Ovary (tissue), 9 donors: ENCODE data around the gene PCYT2. TPM values are rescaled to one million over a fixed set of nuclear protein-coding genes. Genes with fewer than 3 reads are reported as not detected.

ENCODE experiments used
- DNase-seq, 5 donors: peaks; one replicate each; pipeline ENCODE4 v3.0.0-alpha.2; 2019 to 2020
- H3K27ac ChIP-seq, 2 donors: fragments of 200-600 bp; one replicate each; pipeline versions ENCODE4 v1.5.1 to v1.8.0; 2019 to 2022
- H3K27me3 ChIP-seq: fragments of 200-600 bp; one replicate; pipeline ENCODE4 v1.8.0; 2022
- H3K36me3 ChIP-seq: fragments of 200-600 bp; sonication (generic); one replicate; pipeline ENCODE4 v1.5.1; 2019
- H3K4me1 ChIP-seq: one replicate; pipeline ENCODE4 v1.8.1; 2013; ENCODE audit warnings: mild to moderate bottlenecking, moderate library complexity; ENCODE audit not compliant: insufficient read depth
- H3K4me3 ChIP-seq: fragments of 200-600 bp; sonication (generic); one replicate; pipeline ENCODE4 v1.5.1; 2017
- H3K9me3 ChIP-seq, 2 donors: fragments of 200-600 bp in 1 of 2; sonication (generic) in 1 of 2; one replicate each; pipeline versions ENCODE4 v1.5.1 to v1.8.1; 2013 to 2019; ENCODE audit warnings: mild to moderate bottlenecking in 1 of 2, moderate library complexity in 1 of 2
- CTCF ChIP-seq, 3 donors: fragments of 450-650 bp in 2 of 3; fragments of 200-600 bp in 1 of 3; IDR thresholded peaks; one replicate each; pipeline versions ENCODE4 v1.5.1 to v1.8.0; 2016 to 2022; ENCODE audit warnings: antibody characterized with exemption in 3 of 3, mild to moderate bottlenecking in 1 of 3
- EP300 ChIP-seq: sonication (generic); formaldehyde crosslinking; IDR thresholded peaks from one replicate; pipeline ENCODE4 v1.6.1; 2017; ENCODE audit warnings: antibody characterized with exemption
- POLR2A ChIP-seq: fragments of 450-650 bp; IDR thresholded peaks from one replicate; pipeline ENCODE4 v1.6.1; 2017; ENCODE audit warnings: antibody characterized with exemption, mild to moderate bottlenecking, moderate library complexity
- WGBS, 3 donors: extraction: QIAGEN DNeasy Blood & Tissue Kit in 1 of 3; methylation state at CpG; one replicate each; pipeline versions ENCODE4 v1.1.5 to v1.1.7; 2013 to 2017; 5-methylcytosine and 5-hydroxymethylcytosine counted together
- intact Hi-C, 4 donors: fragments of 100-400 bp; cut with DNase I; formaldehyde crosslinking; loops; one replicate each; pipeline versions ENCODE4 v1.11.0 to v1.15.1; 2022 to 2023
- polyA plus RNA-seq, 2 donors: library from polyadenylated mRNA; stranded (reverse); fragments of 200-250 nt in 1 of 2; fragments of 350-450 nt in 1 of 2; fragmentation: Illumina TruSeq in 1 of 2; extraction: RNeasy Lipid Tissue Mini Kit (QIAGEN cat#74804) in 1 of 2; gene quantifications; one replicate each; pipeline ENCODE4 v1.2.3, GENCODE V29; 2013 to 2014
- total RNA-seq, 7 donors: library from RNA; depleted of rRNA in 2 of 7; stranded (reverse); fragments of >200 nt in 2 of 7; fragmentation: NEBNext Ultra II Directional in 3 of 7; extraction: Animal tissue kit (Norgen Biotek cat#: 25700) in 3 of 7; gene quantifications; one replicate each; pipeline versions ENCODE4 v1.1.0 to v1.2.4, GENCODE V29; 2016 to 2023
- donor health status: DM: no; HTN: no; CAD: no; lungs with moderate emphysema.
- donor health status: DM: no; HTN: no; CAD: no.
- donor health status: Bipolar disorder and iron deficiency.
- donor health status: DM: yes; HTN: yes; CAD: no.
- donor health status: DM: no; HTN: no; CAD: no.
- donor health status: DM: yes; HTN: yes; CAD: no.

PCYT2 gene
- total and polyA plus RNA-seq, 9 donors, result 12.6 to 71.4 (median 25.7) TPM

- peak in 1 of 5 donors; percentile 18 for DNase-seq
- 18 to 23% (median 23%) methylated on average over 15 of the region's 15 CpGs for WGBS, 3 donors
- Histone ChIP-seq H3K27ac (no peak overlapping the region), H3K27me3 (no peaks in the 10 kb centered on the region), H3K9me3 (no peaks in the 10 kb centered on the region), H3K4me1 (peaks cover 8% of the 10 kb centered on the region), H3K36me3 (no peaks in the 10 kb centered on the region), H3K4me3 (no peak overlapping the region)
- TF ChIP-seq POLR2A (no peak), CTCF (IDR thresholded peaks at IDR 0.05) (no peak), EP300 (no peak)
- intact Hi-C loops, result no loop called here
Observed at GRCh38 chr17:81931557-81932332, 20.5 kb upstream of the PCYT2 start.

- WGBS, 3 donors, result 39 to 50% (median 48%) methylated on average over 13 of the region's 13 CpGs
Observed at GRCh38 chr17:81931189-81931556, 20.0 kb upstream of the PCYT2 start.

GRCh38 chr17:81930142-81931125 is 19.2 kb upstream of the PCYT2 start:
- Histone ChIP-seq H3K4me1 (peaks cover 10% of the 10 kb centered on the region), H3K9me3 (no peaks in the 10 kb centered on the region), H3K36me3 (no peaks in the 10 kb centered on the region), H3K4me3 (no peak overlapping the region), H3K27ac (no peak overlapping the region), H3K27me3 (no peaks in the 10 kb centered on the region)
- 48 to 54% (median 53%) methylated on average over 20 of the region's 20 CpGs for WGBS, 3 donors
- peak in 3 of 5 donors; percentile 22 to 49 (median 34) for DNase-seq
- intact Hi-C loops, result no loop called here
- TF ChIP-seq POLR2A (no peak), CTCF (IDR thresholded peaks at IDR 0.05) (no peak), EP300 (no peak)

More at GRCh38 chr17:81931189-81931556, 20.0 kb upstream of the PCYT2 start:
- no peaks in the 10 kb centered on the region for H3K36me3 ChIP-seq
- no peak overlapping the region for H3K4me3 ChIP-seq
- H3K4me1 ChIP-seq, result peaks cover 8% of the 10 kb centered on the region
- TF ChIP-seq POLR2A (no peak), CTCF (IDR thresholded peaks at IDR 0.05) (no peak), EP300 (no peak)
- no peak overlapping the region for H3K27ac ChIP-seq
- peak in 2 of 5 donors; percentile 20 to 35 for DNase-seq
- H3K9me3 ChIP-seq, result no peaks in the 10 kb centered on the region
- no peaks in the 10 kb centered on the region for H3K27me3 ChIP-seq
- intact Hi-C loops, result no loop called here

- DNase-seq, result peak in 1 of 5 donors; percentile 32
- intact Hi-C loops, result no loop called here
- no peaks in the 10 kb centered on the region for H3K27me3 ChIP-seq
- H3K4me1 ChIP-seq, result peaks cover 14% of the 10 kb centered on the region
- no peaks in the 10 kb centered on the region for H3K9me3 ChIP-seq
- H3K27ac ChIP-seq, result no peak overlapping the region
- H3K4me3 ChIP-seq, result no peak overlapping the region
- TF ChIP-seq EP300, result no peak
- TF ChIP-seq POLR2A, result no peak
- TF ChIP-seq CTCF (IDR thresholded peaks at IDR 0.05), result no peak
- no peaks in the 10 kb centered on the region for H3K36me3 ChIP-seq
- WGBS, 3 donors, result 85 to 88% (median 85%) methylated on average over 31 of the region's 31 CpGs
Observed at GRCh38 chr17:81929253-81930141, 18.3 kb upstream of the PCYT2 start.
